AG09319 (cell line): ENCODE results near the gene DHRS7.

Experiments
- DNase-seq: peaks from one replicate; pipeline ENCODE4 v3.0.0-alpha.2; 2010; ENCODE audit warnings: low read depth; ENCODE audit errors: extremely low read depth
- TF ChIP-seq, protein P1 (sequence below): IDR thresholded peaks from 2 replicates; pipeline ENCODE4 v1.5.1; 2011; ENCODE audit warnings: low read depth, mild to moderate bottlenecking, inconsistent platforms, low read length, moderate library complexity

Gene DHRS7

DNA sequence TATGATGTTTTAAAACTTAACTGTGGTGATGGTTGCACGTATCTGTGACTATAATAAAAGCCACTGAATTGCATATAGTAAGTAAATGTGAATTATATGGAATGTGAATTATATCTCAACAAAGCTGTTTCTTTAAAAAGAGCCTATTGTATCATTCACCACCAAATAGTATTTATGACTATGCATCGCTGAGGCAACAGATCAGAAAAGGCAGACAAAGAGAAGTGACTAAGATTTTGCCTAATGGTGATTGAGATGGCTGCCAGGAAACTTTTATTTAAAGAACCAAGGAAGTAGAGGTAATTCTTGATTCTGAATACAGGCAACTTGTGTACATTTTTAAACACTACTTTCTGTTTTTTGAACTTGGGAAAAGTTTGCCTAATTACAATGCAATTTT, 31.7 kb downstream of the DHRS7 start:
- no peak for DNase-seq
- TF ChIP-seq, protein P1, sequence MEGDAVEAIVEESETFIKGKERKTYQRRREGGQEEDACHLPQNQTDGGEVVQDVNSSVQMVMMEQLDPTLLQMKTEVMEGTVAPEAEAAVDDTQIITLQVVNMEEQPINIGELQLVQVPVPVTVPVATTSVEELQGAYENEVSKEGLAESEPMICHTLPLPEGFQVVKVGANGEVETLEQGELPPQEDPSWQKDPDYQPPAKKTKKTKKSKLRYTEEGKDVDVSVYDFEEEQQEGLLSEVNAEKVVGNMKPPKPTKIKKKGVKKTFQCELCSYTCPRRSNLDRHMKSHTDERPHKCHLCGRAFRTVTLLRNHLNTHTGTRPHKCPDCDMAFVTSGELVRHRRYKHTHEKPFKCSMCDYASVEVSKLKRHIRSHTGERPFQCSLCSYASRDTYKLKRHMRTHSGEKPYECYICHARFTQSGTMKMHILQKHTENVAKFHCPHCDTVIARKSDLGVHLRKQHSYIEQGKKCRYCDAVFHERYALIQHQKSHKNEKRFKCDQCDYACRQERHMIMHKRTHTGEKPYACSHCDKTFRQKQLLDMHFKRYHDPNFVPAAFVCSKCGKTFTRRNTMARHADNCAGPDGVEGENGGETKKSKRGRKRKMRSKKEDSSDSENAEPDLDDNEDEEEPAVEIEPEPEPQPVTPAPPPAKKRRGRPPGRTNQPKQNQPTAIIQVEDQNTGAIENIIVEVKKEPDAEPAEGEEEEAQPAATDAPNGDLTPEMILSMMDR: no peak

DNA sequence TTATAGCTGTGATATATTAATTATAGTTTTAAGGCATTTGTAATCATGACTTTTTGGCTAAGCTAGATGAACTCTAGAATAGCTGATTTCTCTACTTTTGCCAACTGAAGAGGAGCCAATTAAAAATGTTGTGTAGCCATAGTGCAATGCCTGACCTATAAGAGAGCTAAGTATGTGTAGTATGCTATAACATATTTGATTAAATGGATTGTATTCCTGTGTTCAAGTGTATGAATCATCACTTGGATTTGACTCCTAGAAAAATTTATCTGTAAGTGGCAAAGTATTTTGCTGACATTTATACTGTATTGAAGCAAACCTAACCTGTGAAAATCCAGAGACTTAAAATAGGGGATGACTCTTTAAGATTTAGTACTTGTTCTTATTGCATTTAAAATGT, 39.3 kb downstream of the DHRS7 start:
- DNase-seq: no peak
- TF ChIP-seq, protein P1: no peak

DNA sequence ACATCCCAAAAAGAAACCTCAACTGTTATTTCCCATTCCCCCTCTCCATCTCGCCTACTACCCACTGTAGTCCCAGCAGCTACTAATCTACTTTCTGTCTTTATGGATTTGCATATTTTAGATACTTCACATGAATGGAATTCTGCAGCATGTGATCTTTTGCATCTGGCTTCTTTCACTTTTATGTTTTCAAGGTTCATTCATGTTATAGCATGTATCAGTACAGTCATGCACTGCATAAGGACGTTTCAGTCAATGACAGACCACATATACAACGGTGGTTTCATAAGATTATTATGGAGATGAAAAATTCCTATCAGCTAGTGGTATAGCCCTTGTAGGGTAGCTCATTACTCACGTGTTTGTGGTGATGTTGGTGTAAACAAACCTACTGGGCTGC, 49.0 kb downstream of the DHRS7 start:
- no peak for DNase-seq
- TF ChIP-seq, protein P1: no peak

DNA sequence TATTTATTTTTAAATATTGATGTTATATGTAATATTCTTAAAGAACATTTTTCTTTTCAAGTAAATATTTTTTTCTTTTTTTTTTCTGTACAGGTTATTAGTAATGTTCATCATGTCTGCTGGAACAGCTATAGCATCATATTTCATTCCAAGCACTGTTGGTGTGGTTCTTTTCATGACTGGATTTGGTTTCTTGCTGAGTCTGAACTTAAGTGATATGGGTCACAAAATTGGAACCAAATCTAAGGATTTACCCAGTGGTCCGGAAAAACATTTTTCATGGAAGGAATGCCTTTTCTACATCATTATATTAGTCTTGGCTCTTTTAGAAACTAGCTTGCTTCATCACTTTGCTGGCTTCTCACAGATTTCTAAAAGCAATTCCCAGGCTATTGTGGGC, 50.3 kb downstream of the DHRS7 start:
- TF ChIP-seq, protein P1: no peak

DNA sequence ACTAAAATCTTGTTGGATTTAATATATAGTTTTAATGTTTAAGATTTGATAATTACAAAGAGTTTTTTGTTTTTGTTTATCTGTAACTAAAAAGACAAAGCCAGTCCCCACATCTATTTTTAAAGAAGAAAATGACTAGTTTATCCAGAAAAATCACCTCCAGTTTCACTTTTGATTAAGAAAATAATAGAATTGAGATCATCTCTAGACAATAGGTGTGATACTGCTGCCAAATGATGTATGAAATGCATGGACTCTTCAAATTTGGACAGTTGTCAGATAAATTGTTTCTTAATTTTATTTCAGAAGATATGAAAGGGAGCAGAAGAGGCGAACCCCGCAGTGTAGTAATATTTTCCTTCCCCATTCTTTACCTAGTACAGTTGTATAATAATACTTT, 53.5 kb downstream of the DHRS7 start:
- TF ChIP-seq, protein P1: no peak
- DNase-seq: no peak

More for the DNA sequence above, 50.3 kb downstream of the DHRS7 start:
- no peak for DNase-seq

DNA sequence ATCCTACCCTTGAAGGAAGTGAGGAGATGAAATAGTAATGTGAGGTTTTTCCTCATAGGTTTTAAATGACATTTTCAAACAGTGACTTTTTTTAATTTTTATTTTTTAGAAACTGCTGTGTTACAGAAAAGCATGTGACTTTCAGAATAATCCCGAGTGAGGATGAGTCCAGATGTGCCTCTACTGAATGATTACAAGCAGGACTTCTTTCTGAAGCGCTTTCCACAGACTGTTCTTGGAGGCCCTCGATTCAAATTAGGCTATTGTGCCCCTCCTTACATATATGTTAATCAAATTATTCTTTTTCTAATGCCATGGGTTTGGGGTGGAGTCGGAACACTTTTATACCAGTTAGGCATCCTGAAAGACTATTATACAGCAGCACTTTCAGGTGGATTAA, 57.7 kb downstream of the DHRS7 start:
- no peak for DNase-seq
- TF ChIP-seq, protein P1: no peak

DNA sequence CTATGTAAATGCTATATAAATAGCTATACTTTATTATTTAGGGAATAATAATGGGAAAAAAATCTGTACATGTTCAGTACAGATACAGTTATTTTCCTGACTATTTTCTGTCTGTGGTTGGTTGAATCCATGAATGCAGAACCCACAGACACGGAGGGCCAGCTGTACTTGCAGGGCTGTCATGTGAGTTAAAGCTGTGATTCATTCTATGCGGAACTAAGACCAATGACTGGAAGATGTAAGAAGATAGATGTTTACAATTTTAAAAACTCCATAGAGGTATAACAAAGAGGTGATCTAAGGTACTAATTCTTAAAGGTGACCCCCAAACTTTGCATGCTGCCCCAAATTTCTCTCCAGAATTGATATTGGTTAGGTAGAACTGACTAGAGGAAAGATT, 58.9 kb downstream of the DHRS7 start:
- TF ChIP-seq, protein P1: no peak
- DNase-seq: no peak

DNA sequence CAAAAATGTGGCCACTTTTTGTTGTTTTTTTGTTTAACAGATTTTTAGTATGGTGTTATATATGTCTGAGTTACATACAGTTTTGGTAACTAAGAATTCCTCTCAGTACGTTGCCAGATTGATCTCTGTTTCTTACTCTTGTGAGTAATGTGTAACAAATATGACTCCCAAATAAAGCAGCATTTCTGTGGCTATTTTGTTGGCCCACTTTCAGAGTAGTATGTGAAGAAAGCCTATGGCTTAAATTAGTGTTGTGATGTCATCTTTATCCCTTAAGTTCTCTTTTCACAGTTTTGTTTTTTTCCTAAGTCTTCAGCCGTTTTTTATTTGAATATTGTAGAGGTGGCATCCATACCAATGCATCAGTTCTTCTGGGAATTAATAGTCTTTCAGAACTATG, 62.8 kb downstream of the DHRS7 start:
- peak; percentile 67 for DNase-seq
- TF ChIP-seq, protein P1: no peak
